Measurements from ENCODE around the gene UPF2.

Gene UPF2

GRCh38 chr10:11958956-11959355 lies 83.7 kb downstream of the UPF2 start:
- no peak for DNase-seq

- DNase-seq: no peak
These were observed 90.9 kb downstream of the UPF2 start for GRCh38 chr10:11951695-11952094.

GRCh38 chr10:11950325-11951018 lies 92.1 kb downstream of the UPF2 start:
- DNase-seq: no peak

GRCh38 chr10:11949152-11949551 lies 93.5 kb downstream of the UPF2 start:
- no peak for DNase-seq

GRCh38 chr10:11946652-11947051 lies 96.0 kb downstream of the UPF2 start:
- no peak for DNase-seq

- DNase-seq: no peak
These were observed 106.0 kb downstream of the UPF2 start for GRCh38 chr10:11936389-11937152.

GRCh38 chr10:11934262-11934661 lies 108.3 kb downstream of the UPF2 start:
- DNase-seq: no peak

- no peak for DNase-seq
These were observed 108.9 kb downstream of the UPF2 start for GRCh38 chr10:11933577-11934223.

GRCh38 chr10:11931038-11931437 lies 111.6 kb downstream of the UPF2 start:
- no peak for DNase-seq

GRCh38 chr10:11930312-11930978 lies 112.2 kb downstream of the UPF2 start:
- DNase-seq: no peak

- no peak for DNase-seq
These were observed 114.9 kb downstream of the UPF2 start for GRCh38 chr10:11927746-11928145.

- no peak for DNase-seq
These were observed 120.7 kb downstream of the UPF2 start for GRCh38 chr10:11921800-11922392.

GRCh38 chr10:11919271-11919670 lies 123.3 kb downstream of the UPF2 start:
- no peak for DNase-seq

GRCh38 chr10:11918384-11918783 lies 124.2 kb downstream of the UPF2 start:
- DNase-seq: no peak

GRCh38 chr10:11913079-11913641 lies 129.4 kb downstream of the UPF2 start:
- no peak for DNase-seq

- no peak for DNase-seq
These were observed 132.5 kb downstream of the UPF2 start for GRCh38 chr10:11910102-11910501.

GRCh38 chr10:11909618-11910017 lies 133.0 kb downstream of the UPF2 start:
- no peak for DNase-seq

- DNase-seq: no peak
These were observed 133.6 kb downstream of the UPF2 start for GRCh38 chr10:11908991-11909390.

GRCh38 chr10:11908536-11908935 lies 134.1 kb downstream of the UPF2 start:
- no peak for DNase-seq

GRCh38 chr10:11907914-11908313 lies 134.7 kb downstream of the UPF2 start:
- no peak for DNase-seq

GRCh38 chr10:11906714-11907113 lies 135.9 kb downstream of the UPF2 start:
- no peak for DNase-seq

GRCh38 chr10:11902646-11903045 lies 140.0 kb downstream of the UPF2 start:
- no peak for DNase-seq

All from activated naive CD4-positive, alpha-beta T cell (primary cell).